ENCODE data around the gene AKAP6. TPM values are rescaled to one million over a fixed set of nuclear protein-coding genes. Genes with fewer than 3 reads are reported as not detected.

Gene AKAP6
- total RNA-seq, 1 experiment from 2014 or later = 1.1 TPM

GRCh38 chr14:32508281-32508680 is 179.2 kb downstream of the AKAP6 start:
- Mint-ChIP-seq H3K9me3 (no peaks in the 10 kb centered on the region), H3K36me3 (ENCODE audit: insufficient read depth in 1 of 3, low read depth in 3 of 3) (no peaks in the 10 kb centered on the region), H3K27ac (no peak overlapping the region), H3K27me3 (ENCODE audit: low read depth) (no peaks in the 10 kb centered on the region), H3K4me3 (no peak overlapping the region), H3K4me1 (peaks cover 3 to 4% of the 10 kb centered on the region in 2 experiments; a peak in 2 of 4 replicates)
- H3K4me2 ChIP-seq (ENCODE audit: insufficient read depth, insufficient read length, low read length) = no peak overlapping the region
- DNase-seq = no peak
- H2AFZ ChIP-seq (ENCODE audit: low read length) = no peak overlapping the region
- H3K27me3 ChIP-seq (ENCODE audit: insufficient read depth, low read length) = no peaks in the 10 kb centered on the region
- no peak overlapping the region for H3K27ac ChIP-seq (ENCODE audit: insufficient read length, low read depth, low read length)
- H3K23ac ChIP-seq (ENCODE audit: insufficient read length, low read depth, low read length) = no peak overlapping the region
- no peak overlapping the region for H2BK5ac ChIP-seq (ENCODE audit: insufficient read length, low read length)
- no peak overlapping the region for H4K91ac ChIP-seq (ENCODE audit: insufficient read length, low read depth, low read length)
- H3K79me1 ChIP-seq (ENCODE audit: insufficient read depth, low read depth, low read length, poor library complexity, severe bottlenecking) = no peaks in the 10 kb centered on the region
- no peak overlapping the region for H2BK12ac ChIP-seq (ENCODE audit: insufficient read length, low read depth, low read length)
- no peak overlapping the region for H3K4ac ChIP-seq (ENCODE audit: low read depth, low read length)
- no peak overlapping the region for H2BK20ac ChIP-seq (ENCODE audit: low read depth, low read length, poor library complexity, severe bottlenecking)
- no peaks in the 10 kb centered on the region for H4K20me1 ChIP-seq (ENCODE audit: control insufficient read depth, insufficient read depth, insufficient read length)
- no peak overlapping the region for H2BK15ac ChIP-seq (ENCODE audit: low read depth, low read length)
- no peaks in the 10 kb centered on the region for H3K4me1 ChIP-seq (ENCODE audit: insufficient read depth, low read length)
- H2BK120ac ChIP-seq (ENCODE audit: low read depth, low read length, poor library complexity, severe bottlenecking) = no peak overlapping the region
- no peak overlapping the region for H3K9ac ChIP-seq (ENCODE audit: extremely low read depth, insufficient read length, low read length)
- H3K23me2 ChIP-seq (ENCODE audit: insufficient read length, low read depth, low read length, poor library complexity, severe bottlenecking) = no peaks in the 10 kb centered on the region
- H4K5ac ChIP-seq (ENCODE audit: insufficient read length, low read depth, low read length) = no peak overlapping the region
- H3K18ac ChIP-seq (ENCODE audit: insufficient read length, low read depth, low read length) = no peak overlapping the region
- no peak overlapping the region for H2AK5ac ChIP-seq (ENCODE audit: insufficient read length, low read length)
- H3T11ph ChIP-seq (ENCODE audit: low read length) = no peak overlapping the region
- WGBS (ENCODE audit: extremely low coverage, insufficient read length, low lambda C conversion rate) = no CpG with 5 or more reads among the region's 2 CpGs
- H3K9me3 ChIP-seq (ENCODE audit: control insufficient read depth, low read depth, low read length) = no peaks in the 10 kb centered on the region
- H4K8ac ChIP-seq (replicated peaks; ENCODE audit: insufficient read length, low read depth, low read length) = no peak overlapping the region
- no peak overlapping the region for H3K14ac ChIP-seq (ENCODE audit: insufficient read depth, low read length)
- H3K79me2 ChIP-seq (ENCODE audit: insufficient read depth, low read length) = no peaks in the 10 kb centered on the region
- no peak for TF ChIP-seq CTCF (conservative IDR thresholded peaks at IDR 0.05)
- no peak overlapping the region for H3K56ac ChIP-seq (ENCODE audit: insufficient read length, low read depth, low read length)

Data from H9 (cell line).